HEK293T (cell line): ENCODE measurements around the gene UBE2E3.

Experiments
- CTCF ChIA-PET: fragments of 350-600 bp; formaldehyde crosslinking; extraction: SDS; loops from one replicate; lab custom pipeline; 2021; ENCODE audit warnings: antibody characterized with exemption, inconsistent platforms; lab: Yijun Ruan, JAX
- POLR2A ChIA-PET: fragments of 350-600 bp; formaldehyde crosslinking; extraction: SDS; loops from one replicate; lab custom pipeline; 2020; ENCODE audit warnings: antibody characterized with exemption, inconsistent platforms; lab: Yijun Ruan, JAX
- DNase-seq: peaks from one replicate; pipeline ENCODE4 v3.0.0; 2012; ENCODE audit warnings: mixed read lengths; ENCODE audit errors: extremely low spot score
- ARNT ChIP-seq: fragments of 450-650 bp; IDR thresholded peaks from 2 replicates; pipeline ENCODE4 v1.6.1; 2017; ENCODE audit warnings: mild to moderate bottlenecking
- BHLHE40 ChIP-seq: fragments of 450-650 bp; IDR thresholded peaks from 2 replicates; pipeline ENCODE4 v1.6.1; 2016; ENCODE audit warnings: mild to moderate bottlenecking, moderate library complexity, borderline replicate concordance
- CTBP1 ChIP-seq: fragments of 450-650 bp; IDR thresholded peaks from 2 replicates; pipeline ENCODE4 v1.6.1; 2016; ENCODE audit warnings: borderline replicate concordance
- ELF4 ChIP-seq: fragments of 450-650 bp; IDR thresholded peaks from 2 replicates; pipeline ENCODE4 v1.6.1; 2017; ENCODE audit warnings: antibody characterized with exemption
- FOXA1 ChIP-seq: fragments of 450-650 bp; IDR thresholded peaks from 2 replicates; pipeline ENCODE4 v1.6.1; 2016; ENCODE audit warnings: mild to moderate bottlenecking
- FOXK2 ChIP-seq: fragments of 450-650 bp; IDR thresholded peaks from 2 replicates; pipeline ENCODE4 v1.6.1; 2016; ENCODE audit warnings: mild to moderate bottlenecking
- FOXM1 ChIP-seq: fragments of 450-650 bp; IDR thresholded peaks from 2 replicates; pipeline ENCODE4 v1.6.1; 2017; ENCODE audit warnings: mild to moderate bottlenecking, borderline replicate concordance
- HDGF ChIP-seq: fragments of 450-650 bp; IDR thresholded peaks from 2 replicates; pipeline ENCODE4 v1.6.1; 2017; ENCODE audit warnings: antibody characterized with exemption, borderline replicate concordance
- L3MBTL2 ChIP-seq: fragments of 450-650 bp; conservative IDR thresholded peaks from 2 replicates; pipeline ENCODE4 v1.6.1; 2016; ENCODE audit warnings: mild to moderate bottlenecking
- LEF1 ChIP-seq: fragments of 450-650 bp; IDR thresholded peaks from 2 replicates; pipeline ENCODE4 v1.6.1; 2017; ENCODE audit warnings: mild to moderate bottlenecking, borderline replicate concordance
- NFRKB ChIP-seq: fragments of 450-650 bp; IDR thresholded peaks from 2 replicates; pipeline ENCODE4 v1.6.1; 2016; ENCODE audit warnings: mild to moderate bottlenecking, moderate library complexity
- SP1 ChIP-seq: fragments of 450-650 bp; IDR thresholded peaks from 2 replicates; pipeline ENCODE4 v1.6.1; 2017
- SUZ12 ChIP-seq: fragments of 450-650 bp; IDR thresholded peaks from 2 replicates; pipeline ENCODE4 v1.6.1; 2016; ENCODE audit warnings: mild to moderate bottlenecking
- TARDBP ChIP-seq: fragments of 450-650 bp; IDR thresholded peaks from 2 replicates; pipeline ENCODE4 v1.6.1; 2016
- ZNF384 ChIP-seq: fragments of 450-650 bp; IDR thresholded peaks from 2 replicates; pipeline ENCODE4 v1.6.1; 2016
- TF ChIP-seq, protein P1 (sequence below): fragments of 450-650 bp; IDR thresholded peaks from 2 replicates; pipeline ENCODE4 v1.6.1; 2016

UBE2E3 gene

DNA sequence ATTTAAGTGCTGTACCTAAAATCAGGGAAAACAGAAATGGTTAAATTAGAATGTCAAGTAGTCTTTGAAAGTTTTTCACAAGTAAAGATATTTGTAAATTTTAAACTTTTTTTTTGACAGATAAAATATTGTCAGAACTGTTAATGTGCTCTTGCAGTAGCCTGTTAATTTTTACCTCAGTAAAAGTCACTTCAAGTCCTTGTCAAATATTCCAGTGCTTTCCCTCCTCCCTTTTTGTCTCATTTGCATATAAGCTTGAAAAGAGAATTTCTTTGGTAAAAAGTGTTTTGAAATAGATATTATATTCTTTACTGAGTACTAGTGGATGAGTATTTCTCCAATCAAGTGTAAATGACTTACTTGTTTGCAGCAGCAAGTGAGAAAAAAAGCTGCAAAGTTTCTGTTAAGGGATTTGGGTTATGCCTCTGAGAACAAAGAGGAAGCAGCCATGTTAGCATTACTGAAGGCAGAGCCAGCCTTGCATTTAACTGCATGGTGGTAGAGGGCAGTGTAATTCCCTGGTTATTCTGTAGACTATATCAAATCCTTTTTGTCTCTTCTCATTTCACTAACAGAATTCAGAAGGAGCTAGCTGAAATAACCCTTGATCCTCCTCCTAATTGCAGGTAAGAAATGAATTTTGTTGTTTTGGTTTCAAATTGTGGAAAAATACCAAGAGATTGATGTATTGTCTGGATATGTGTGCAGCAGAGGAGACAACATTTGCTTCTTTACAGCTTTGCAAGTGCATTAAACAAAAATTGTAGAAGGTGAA is 3.2 kb downstream of the UBE2E3 start:
- TF ChIP-seq LEF1 (no peak), L3MBTL2 (0 out of 2 replicates have a peak, but pooled peaks have one; percentile 21)
- POLR2A ChIA-PET, result no interaction called here
- CTCF ChIA-PET, result interaction anchor here (0.9 kb wide), 1 partner anchor 17 kb away, joined by 3 read pairs; no protein-coding TSS in a partner anchor
- DNase-seq, result peak; percentile 32

DNA sequence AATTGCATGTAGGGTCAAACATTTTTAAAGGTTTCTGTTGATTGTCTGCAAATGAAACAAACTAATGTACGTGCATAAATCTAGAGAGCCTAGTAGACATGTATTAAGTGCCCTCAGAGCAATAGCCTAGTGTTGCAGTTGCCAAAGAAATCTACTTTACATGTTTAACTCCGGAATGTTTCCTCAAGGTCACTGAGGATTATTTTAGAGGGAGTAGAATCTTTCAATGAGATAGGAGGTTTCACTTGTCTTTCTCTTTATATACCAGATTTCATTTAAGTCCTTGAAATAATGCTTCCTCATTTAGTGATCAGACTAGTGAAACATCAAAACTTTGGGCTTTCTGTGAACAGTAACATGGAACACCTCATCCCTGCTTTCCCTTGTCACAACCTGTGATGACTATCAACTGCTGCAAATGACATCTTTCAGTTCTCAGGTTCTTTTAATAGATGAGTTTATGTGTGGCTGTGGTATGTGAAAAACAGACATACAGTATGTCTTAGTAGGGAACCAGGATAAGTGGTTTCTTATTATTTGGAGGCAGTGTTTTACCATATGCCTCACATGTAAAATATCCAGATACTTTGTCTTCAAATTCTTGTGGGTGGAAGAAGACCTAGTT is 5.5 kb downstream of the UBE2E3 start:
- TF ChIP-seq LEF1, result no peak
- TF ChIP-seq ELF4, result no peak
- TF ChIP-seq NFRKB, result no peak
- TF ChIP-seq TARDBP, result no peak
- no peak for TF ChIP-seq BHLHE40
- no peak for TF ChIP-seq SP1
- no peak for TF ChIP-seq FOXA1
- ChIA-PET CTCF (no interaction called here), POLR2A (no interaction called here)
- no peak for DNase-seq

DNA sequence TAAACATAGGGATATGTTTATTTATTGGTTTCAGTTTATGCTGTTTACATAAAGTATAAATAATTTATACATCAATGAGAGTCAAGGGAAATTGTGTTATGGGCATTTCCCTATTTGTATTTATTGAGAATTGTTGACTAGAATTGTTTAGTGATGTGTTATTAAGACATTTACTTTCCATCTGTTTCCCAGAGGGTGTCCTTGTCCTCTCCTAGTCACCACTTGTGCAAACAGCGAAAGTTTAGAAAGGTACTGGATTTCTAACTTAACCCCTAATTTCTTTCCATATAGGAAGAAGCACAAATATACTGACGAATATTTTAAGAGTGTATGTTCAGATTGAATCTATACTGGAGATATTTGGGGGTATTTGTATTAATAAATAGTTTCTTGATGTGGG is 6.7 kb downstream of the UBE2E3 start:
- POLR2A ChIA-PET, result no interaction called here
- no peak for TF ChIP-seq FOXA1
- TF ChIP-seq ELF4, result no peak
- TF ChIP-seq, protein P1, sequence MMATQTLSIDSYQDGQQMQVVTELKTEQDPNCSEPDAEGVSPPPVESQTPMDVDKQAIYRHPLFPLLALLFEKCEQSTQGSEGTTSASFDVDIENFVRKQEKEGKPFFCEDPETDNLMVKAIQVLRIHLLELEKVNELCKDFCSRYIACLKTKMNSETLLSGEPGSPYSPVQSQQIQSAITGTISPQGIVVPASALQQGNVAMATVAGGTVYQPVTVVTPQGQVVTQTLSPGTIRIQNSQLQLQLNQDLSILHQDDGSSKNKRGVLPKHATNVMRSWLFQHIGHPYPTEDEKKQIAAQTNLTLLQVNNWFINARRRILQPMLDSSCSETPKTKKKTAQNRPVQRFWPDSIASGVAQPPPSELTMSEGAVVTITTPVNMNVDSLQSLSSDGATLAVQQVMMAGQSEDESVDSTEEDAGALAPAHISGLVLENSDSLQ, result no peak
- no peak for TF ChIP-seq L3MBTL2
- no peak for TF ChIP-seq TARDBP
- TF ChIP-seq CTBP1, result no peak
- no peak for TF ChIP-seq SUZ12
- no peak for TF ChIP-seq LEF1
- TF ChIP-seq FOXM1, result no peak
- no peak for TF ChIP-seq ARNT
- TF ChIP-seq HDGF, result no peak
- TF ChIP-seq SP1, result no peak
- no peak for TF ChIP-seq NFRKB
- no peak for TF ChIP-seq BHLHE40
- TF ChIP-seq FOXK2, result no peak
- no peak for TF ChIP-seq ZNF384
- no peak for DNase-seq
- CTCF ChIA-PET, result no interaction called here

DNA sequence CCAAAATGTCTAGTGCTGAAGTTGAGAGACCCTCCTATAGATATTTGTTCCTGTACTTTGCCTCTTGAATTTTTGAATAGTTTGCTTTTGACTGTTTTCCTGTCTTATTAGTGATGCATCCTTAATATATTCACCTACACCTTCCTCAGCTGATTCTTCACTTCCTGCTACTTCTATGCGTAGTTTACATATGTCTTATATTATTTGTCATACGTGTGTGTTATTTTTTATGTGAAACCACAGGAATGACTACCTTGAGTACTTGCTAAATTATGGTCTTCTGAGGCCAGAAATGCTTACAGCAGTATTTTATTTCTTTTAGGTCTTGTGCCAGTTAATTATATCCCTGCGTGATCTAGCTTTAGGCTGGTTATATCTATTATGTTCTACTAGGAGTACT is 9.9 kb downstream of the UBE2E3 start:
- POLR2A ChIA-PET, result no interaction called here
- CTCF ChIA-PET, result no interaction called here
- TF ChIP-seq LEF1 (no peak), ELF4 (no peak)
- no peak for DNase-seq

DNA sequence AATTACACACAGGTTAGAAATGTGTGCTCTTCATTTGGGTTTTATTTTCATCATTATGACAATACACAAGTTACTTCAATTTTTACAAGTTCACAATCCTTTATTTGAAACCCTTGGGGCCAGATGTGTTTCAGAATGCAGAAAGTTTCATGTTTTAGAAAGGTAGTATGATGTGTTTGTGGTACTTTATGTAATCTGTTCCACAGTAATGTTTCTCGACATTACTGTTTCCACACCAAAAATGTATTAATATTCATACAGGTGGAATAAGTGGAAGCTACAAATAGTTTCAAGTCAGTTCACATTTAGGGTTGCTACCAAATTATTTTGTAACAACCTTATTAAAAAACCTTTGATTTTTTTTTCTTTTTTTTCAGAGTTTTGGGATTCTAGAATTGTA is 10.4 kb downstream of the UBE2E3 start:
- CTCF ChIA-PET, result no interaction called here
- POLR2A ChIA-PET, result no interaction called here
- DNase-seq, result no peak
- TF ChIP-seq LEF1, result no peak
- TF ChIP-seq, protein P1, result no peak
- TF ChIP-seq ZNF384, result no peak
- no peak for TF ChIP-seq SP1
- TF ChIP-seq SUZ12, result no peak
- TF ChIP-seq HDGF, result no peak
- TF ChIP-seq FOXK2, result no peak
- no peak for TF ChIP-seq ARNT
- no peak for TF ChIP-seq L3MBTL2

DNA sequence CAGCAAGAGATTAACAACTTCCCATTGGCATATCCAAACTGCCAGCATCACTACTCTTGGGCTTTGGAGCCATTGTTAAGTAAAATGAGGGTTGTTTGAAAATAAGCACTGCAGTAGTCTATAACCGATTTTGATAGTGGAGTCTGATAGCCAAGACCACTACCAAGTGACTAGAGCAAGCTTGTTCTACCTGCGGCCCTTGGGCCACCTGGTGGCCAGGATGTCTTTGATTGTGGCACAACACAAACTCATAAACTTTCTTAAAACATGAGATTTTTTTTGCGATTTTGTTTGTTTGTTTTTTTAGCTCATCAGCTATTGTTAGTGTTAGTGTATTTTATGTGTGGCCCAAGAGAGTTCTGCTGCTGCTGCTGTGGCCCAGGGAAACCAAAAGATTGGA is 11.0 kb downstream of the UBE2E3 start:
- ChIA-PET CTCF (no interaction called here), POLR2A (interaction anchor here (1.1 kb wide), 1 partner anchor 11 kb away, joined by 4 read pairs; the partner anchor contains the start of gene UBE2E3)
- no peak for DNase-seq
- TF ChIP-seq ARNT (no peak), CTBP1 (no peak), HDGF (no peak), FOXM1 (no peak), BHLHE40 (no peak), ZNF384 (no peak), SP1 (no peak), L3MBTL2 (no peak), FOXK2 (no peak), ELF4 (no peak), LEF1 (no peak), FOXA1 (no peak), SUZ12 (no peak), NFRKB (no peak), TARDBP (no peak)
- TF ChIP-seq, protein P1, result no peak
